ENCODE measurements around the gene MARS1.

MARS1 gene

GRCh38 chr12:57543581-57543980 lies 55.7 kb downstream of the MARS1 start:
- no peak overlapping the region for H3K4me2 ChIP-seq
- no peak overlapping the region for H3K9ac ChIP-seq
- peaks cover 14% of the 10 kb centered on the region for H3K27me3 ChIP-seq (ENCODE audit: insufficient read depth, low read depth)
- no peaks in the 10 kb centered on the region for H4K20me1 ChIP-seq (ENCODE audit: insufficient read depth)
- TF ChIP-seq CTCF (conservative IDR thresholded peaks at IDR 0.05; ENCODE audit: low read depth, low read length), result no peak
- peaks cover 30% of the 10 kb centered on the region for H3K4me1 ChIP-seq (ENCODE audit: low read depth, poor library complexity, severe bottlenecking)
- H3K36me3 ChIP-seq (ENCODE audit: insufficient read depth), result peaks cover 4% of the 10 kb centered on the region; the same call in 1 of the 2 replicates
- H3K4me3 ChIP-seq (IDR thresholded peaks at IDR 0.05; ENCODE audit: insufficient read depth, low read depth, low read length), result no peak overlapping the region
- H3K27ac ChIP-seq, result no peak overlapping the region
- peaks cover 24% of the 10 kb centered on the region for H3K79me2 ChIP-seq (ENCODE audit: insufficient read depth, low read depth)
- H2AFZ ChIP-seq (ENCODE audit: low read depth), result no peak overlapping the region

GRCh38 chr12:57545809-57546437 lies 58.1 kb downstream of the MARS1 start:
- Histone ChIP-seq H3K36me3 (ENCODE audit: insufficient read depth) (no peaks in the 10 kb centered on the region), H3K27ac (peak overlapping the region; percentile 42; the same call in 1 of the 2 replicates), H3K9ac (peak overlapping the region; percentile 84; the same call in 1 of the 2 replicates), H3K79me2 (ENCODE audit: insufficient read depth, low read depth) (peaks cover 24% of the 10 kb centered on the region), H3K4me1 (ENCODE audit: low read depth, poor library complexity, severe bottlenecking) (peaks cover 46% of the 10 kb centered on the region), H3K27me3 (ENCODE audit: insufficient read depth, low read depth) (peaks cover 30% of the 10 kb centered on the region), H2AFZ (ENCODE audit: low read depth) (peak overlapping the region; percentile 68), H3K4me2 (peak overlapping the region; percentile 91), H3K4me3 (IDR thresholded peaks at IDR 0.05; ENCODE audit: insufficient read depth, low read depth, low read length) (peak overlapping the region; percentile 85), H4K20me1 (ENCODE audit: insufficient read depth) (no peaks in the 10 kb centered on the region)
- TF ChIP-seq CTCF (conservative IDR thresholded peaks at IDR 0.05; ENCODE audit: low read depth, low read length), result no peak

- peak within 1 kb of the TSS; percentile 84 for H3K9ac ChIP-seq
- peak within 1 kb of the TSS; percentile 68 for H2AFZ ChIP-seq (ENCODE audit: low read depth)
- H3K79me2 ChIP-seq (ENCODE audit: insufficient read depth, low read depth), result peaks cover 24% of the 10 kb centered on the region
- H3K27me3 ChIP-seq (ENCODE audit: insufficient read depth, low read depth), result peaks cover 30% of the 10 kb centered on the region
- peak; percentile 32; the same call in 1 of the 2 replicates for TF ChIP-seq CTCF (conservative IDR thresholded peaks at IDR 0.05; ENCODE audit: low read depth, low read length)
- H3K4me2 ChIP-seq, result peak within 1 kb of the TSS; percentile 91
- H3K27ac ChIP-seq, result peak within 1 kb of the TSS; percentile 42
- no peaks in the 10 kb centered on the region for H3K36me3 ChIP-seq (ENCODE audit: insufficient read depth)
- peak within 1 kb of the TSS; percentile 85 for H3K4me3 ChIP-seq (IDR thresholded peaks at IDR 0.05; ENCODE audit: insufficient read depth, low read depth, low read length)
- H4K20me1 ChIP-seq (ENCODE audit: insufficient read depth), result no peaks in the 10 kb centered on the region
- H3K4me1 ChIP-seq (ENCODE audit: low read depth, poor library complexity, severe bottlenecking), result peaks cover 46% of the 10 kb centered on the region
These were observed 58.8 kb downstream of the MARS1 start, which contains the start of gene DCTN2 for GRCh38 chr12:57546438-57547287. Gene DCTN2, minus strand, starts transcription at chr12:57547192. Its CDS starts 129 bp downstream, at chr12:57547063.

- Histone ChIP-seq H3K36me3 (ENCODE audit: insufficient read depth) (no peaks in the 10 kb centered on the region), H3K9ac (peak overlapping the region; percentile 84; the same call in 1 of the 2 replicates), H3K27ac (no peak overlapping the region), H3K4me3 (IDR thresholded peaks at IDR 0.05; ENCODE audit: insufficient read depth, low read depth, low read length) (peak overlapping the region; percentile 74), H3K4me1 (ENCODE audit: low read depth, poor library complexity, severe bottlenecking) (peaks cover 46% of the 10 kb centered on the region), H3K27me3 (ENCODE audit: insufficient read depth, low read depth) (peaks cover 30% of the 10 kb centered on the region), H4K20me1 (ENCODE audit: insufficient read depth) (no peaks in the 10 kb centered on the region), H3K4me2 (peak overlapping the region; percentile 85), H3K79me2 (ENCODE audit: insufficient read depth, low read depth) (peaks cover 24% of the 10 kb centered on the region), H2AFZ (ENCODE audit: low read depth) (peak overlapping the region; percentile 68; the same call in 1 of the 2 replicates)
- no peak for TF ChIP-seq CTCF (conservative IDR thresholded peaks at IDR 0.05; ENCODE audit: low read depth, low read length)
These were observed 59.6 kb downstream of the MARS1 start for GRCh38 chr12:57547288-57548012.
